Daoy (cell line): ENCODE measurements around the gene B3GNT9. TPM values are rescaled to one million over a fixed set of nuclear protein-coding genes. Genes with fewer than 3 reads are reported as not detected.

Source experiments
- DNase-seq: peaks from one replicate; pipeline ENCODE4 v3.0.0-alpha.2; 2015; ENCODE audit warnings: low read depth
- total RNA-seq: library from RNA; depleted of rRNA; stranded (reverse); fragments of >200 nt; shearing (Covaris generic); gene quantifications from 2 replicates; pipeline ENCODE4 v1.2.3, GENCODE V29; 2014; rRNA removed

Gene B3GNT9
- total RNA-seq, 1 experiment from 2014 or later: 9.8 TPM

DNA sequence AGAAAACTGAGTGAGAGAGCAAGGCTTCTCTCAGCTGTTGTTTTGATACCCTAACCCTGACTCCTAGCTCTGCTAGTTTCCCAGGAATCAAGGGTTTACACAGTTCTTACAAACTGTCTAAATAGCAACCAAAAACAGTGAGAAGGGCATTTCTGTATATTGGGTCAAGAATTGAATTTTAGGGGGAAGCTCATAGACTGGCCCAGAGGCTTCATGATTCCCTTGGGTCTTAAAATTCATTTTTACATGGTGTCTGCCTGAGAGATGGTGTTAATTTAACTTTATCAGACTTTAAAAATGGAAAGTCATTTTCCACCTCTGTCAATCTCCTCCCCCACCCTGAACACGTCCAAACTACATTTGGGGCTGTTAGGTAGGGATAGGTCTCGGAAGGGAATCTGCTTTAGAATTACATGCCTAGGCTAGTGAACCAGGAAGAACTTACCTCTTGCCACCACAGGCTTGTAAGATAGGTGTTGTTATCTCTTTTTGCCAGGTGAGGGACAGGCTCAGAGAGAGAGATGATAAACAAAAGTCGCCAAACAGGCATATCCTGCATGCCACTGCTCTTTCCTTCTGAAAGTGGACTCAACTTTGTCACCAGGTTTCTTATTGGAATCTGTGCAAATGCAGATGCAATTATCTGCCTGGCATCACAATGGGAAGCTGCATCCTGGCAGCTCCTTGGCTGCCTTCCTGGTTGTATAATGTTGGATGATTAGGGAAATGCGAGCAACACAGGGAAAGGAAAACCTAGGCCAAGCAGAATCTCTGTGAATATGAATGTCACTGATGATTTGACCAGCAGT, 38.0 kb downstream of the B3GNT9 start:
- DNase-seq: no peak

DNA sequence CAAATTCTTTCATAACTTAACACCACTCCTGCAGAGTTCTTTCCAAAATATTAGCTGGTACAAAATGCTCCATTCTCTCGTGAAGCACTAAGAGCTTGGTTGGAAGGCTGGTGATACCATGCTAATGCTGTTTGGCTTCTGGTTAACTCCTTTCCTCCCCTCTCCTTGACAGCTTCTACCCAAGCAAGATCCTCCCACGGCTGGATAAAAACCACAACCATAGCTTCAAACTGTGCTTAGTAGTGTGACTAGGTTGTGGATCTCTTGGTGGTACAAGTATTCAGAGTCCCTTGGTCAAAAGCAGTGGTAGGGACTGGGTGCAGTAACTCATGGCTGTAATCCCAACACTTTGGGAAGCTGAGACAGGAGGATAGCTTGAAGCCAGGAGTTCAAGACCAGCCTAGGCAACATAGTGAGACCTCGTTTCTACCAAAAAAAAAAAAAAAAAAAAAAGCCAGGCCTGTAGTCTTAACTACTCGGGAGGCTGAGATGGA, 38.8 kb downstream of the B3GNT9 start:
- no peak for DNase-seq

GRCh38 chr16:67109407-67110135, 41.2 kb downstream of the B3GNT9 start, which contains the start of gene PHAF1:
Gene PHAF1, plus strand, starts transcription at chr16:67109941. Its CDS starts 235 bp downstream, at chr16:67110176.
- DNase-seq: peak; percentile 91

DNA sequence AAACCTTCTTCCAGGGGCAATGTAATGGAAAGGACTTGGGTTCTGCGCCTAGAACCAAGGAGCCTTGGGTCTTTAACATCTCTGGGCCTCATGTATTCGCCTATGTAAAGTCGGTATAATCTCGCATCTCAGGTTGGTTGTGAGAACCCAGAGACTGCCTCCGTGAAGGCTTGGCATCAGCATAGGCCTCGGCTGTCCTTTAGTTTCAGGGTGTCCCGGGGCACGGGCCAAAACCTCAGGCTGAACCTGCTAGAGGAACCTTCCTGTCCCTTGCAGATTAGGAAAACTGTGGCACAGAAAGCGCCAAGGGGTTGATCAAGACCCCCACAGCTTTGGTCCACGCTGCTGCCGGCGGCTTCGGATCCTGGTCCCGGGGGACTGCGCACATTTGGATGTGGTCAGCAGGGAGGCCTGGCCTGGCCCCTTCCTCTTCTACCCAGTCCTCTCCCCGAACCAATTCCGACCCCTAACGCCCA, 41.8 kb downstream of the B3GNT9 start:
- no peak for DNase-seq

- DNase-seq: no peak
Observed at GRCh38 chr16:67108489-67108888, 42.3 kb downstream of the B3GNT9 start.

GRCh38 chr16:67105881-67106280, 44.9 kb downstream of the B3GNT9 start:
- no peak for DNase-seq

DNA sequence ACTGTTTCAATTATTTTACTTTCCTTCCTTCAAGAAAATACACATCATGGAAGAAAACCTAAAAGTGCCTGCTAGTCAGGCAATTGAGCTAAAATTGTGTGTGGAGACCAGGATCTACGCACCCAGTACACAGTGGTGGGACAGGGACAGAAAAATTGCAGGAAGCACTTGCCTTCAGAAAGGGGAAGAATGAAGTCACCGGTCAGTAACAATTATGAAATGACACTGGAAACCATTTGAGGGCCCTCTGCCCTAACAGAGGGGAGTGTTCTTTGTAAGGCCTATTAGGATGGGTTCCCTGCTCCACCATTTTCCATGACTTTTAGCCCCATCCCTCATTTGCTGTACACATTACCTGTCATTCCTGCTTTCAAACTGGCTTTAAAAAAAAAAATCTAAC, 45.6 kb downstream of the B3GNT9 start:
- DNase-seq: no peak

GRCh38 chr16:67104845-67105244, 46.0 kb downstream of the B3GNT9 start:
- no peak for DNase-seq

DNA sequence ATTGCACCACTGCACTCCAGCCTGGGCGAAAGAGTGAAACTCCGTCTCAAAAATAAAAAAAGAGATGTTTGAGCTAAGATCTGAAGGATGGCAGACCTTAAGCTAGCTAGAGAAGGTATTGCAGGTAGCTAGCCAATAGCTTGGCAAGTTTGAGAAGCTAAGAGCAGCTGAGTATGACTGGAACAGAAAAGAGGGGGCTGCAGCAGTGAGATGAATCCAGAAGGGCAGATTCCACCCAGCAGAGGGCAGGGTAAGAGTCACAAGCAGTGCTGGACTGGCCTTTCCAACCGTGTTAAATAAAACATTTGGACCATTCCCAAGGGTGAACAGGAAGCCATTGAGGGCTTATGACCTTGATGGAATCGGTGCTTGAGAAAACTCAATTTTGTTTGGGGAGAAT, 46.7 kb downstream of the B3GNT9 start:
- peak; percentile 37 for DNase-seq

DNA sequence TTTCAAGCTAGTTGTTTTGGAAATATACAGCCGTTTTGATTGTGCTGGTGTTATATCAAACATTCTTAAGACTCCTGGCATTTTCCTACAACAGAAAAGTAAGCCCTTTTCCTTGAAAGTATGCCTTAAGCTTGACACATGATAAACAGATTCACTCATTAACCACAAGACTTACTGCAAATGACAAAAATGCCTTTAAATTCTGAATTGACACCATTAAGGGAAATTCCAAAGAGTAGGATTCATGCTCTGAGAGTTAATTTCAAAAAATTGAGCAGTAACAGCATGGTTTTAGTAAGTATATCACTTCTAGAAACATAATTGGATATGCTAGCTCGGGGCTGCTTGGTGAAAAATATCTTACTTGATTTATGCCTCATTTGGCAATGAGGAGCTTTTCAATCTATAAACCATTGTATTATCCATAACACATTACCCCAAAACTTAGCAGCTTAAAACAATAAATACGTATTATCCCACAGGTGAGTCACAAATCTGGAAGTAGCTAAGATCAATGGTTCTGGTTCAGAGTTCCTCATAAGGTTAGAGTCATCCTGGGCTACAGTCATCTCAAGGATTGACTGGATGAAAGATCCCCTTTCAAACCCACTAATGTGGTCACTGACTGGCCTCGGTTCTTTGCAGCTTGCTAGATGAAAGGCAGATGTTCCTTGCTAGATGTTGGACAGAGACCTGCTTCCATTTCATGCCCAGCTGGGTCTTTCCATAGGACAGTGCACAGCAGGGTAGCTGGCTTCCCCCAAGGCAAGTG, 49.3 kb downstream of the B3GNT9 start:
- no peak for DNase-seq

- no peak for DNase-seq
Observed at GRCh38 chr16:67100569-67101310, 50.1 kb downstream of the B3GNT9 start.

GRCh38 chr16:67098599-67098998, 52.2 kb downstream of the B3GNT9 start:
- no peak for DNase-seq

Other genes starting within 250 kb of the B3GNT9 start
- not detected in 2 replicates for gene CDH16, start 232.1 kb downstream of the B3GNT9 start, total RNA-seq
- 24.3 and 27.7 TPM in 2 replicates for gene RRAD, start 225.5 kb downstream of the B3GNT9 start, total RNA-seq
- 127 and 129 TPM in 2 replicates for gene CIAO2B, start 216.6 kb downstream of the B3GNT9 start, total RNA-seq
- 10.3 and 12.0 TPM in 2 replicates for gene CES2, start 215.5 kb downstream of the B3GNT9 start, total RNA-seq
- gene CES3, start 189.7 kb downstream of the B3GNT9 start, total RNA-seq: 0.29 TPM in 1 of 2 replicates, not detected in the other
- not detected in 2 replicates for gene CES4A, start 162.4 kb downstream of the B3GNT9 start, total RNA-seq
- 94.9 and 115 TPM in 2 replicates for gene CBFB, start 121.8 kb downstream of the B3GNT9 start, total RNA-seq
- 12.5 and 26.3 TPM in 2 replicates for gene PHAF1, start 41.1 kb downstream of the B3GNT9 start, total RNA-seq
- 16.7 and 20.5 TPM in 2 replicates for gene TRADD, start 8.9 kb upstream of the B3GNT9 start, total RNA-seq
- gene FBXL8, start 9.0 kb upstream of the B3GNT9 start, total RNA-seq: 3.8 and 6.2 TPM in 2 replicates
- gene HSF4, start 13.7 kb upstream of the B3GNT9 start, total RNA-seq: 1.2 and 2.8 TPM in 2 replicates
- 9.5 and 14.7 TPM in 2 replicates for gene NOL3, start 19.5 kb upstream of the B3GNT9 start, total RNA-seq
- gene MATCAP1, start 33.0 kb upstream of the B3GNT9 start, total RNA-seq: 4.6 and 7.0 TPM in 2 replicates
- 0.63 and 0.74 TPM in 2 replicates for gene EXOC3L1, start 39.1 kb upstream of the B3GNT9 start, total RNA-seq
- 109 and 111 TPM in 2 replicates for gene E2F4, start 41.2 kb upstream of the B3GNT9 start, total RNA-seq
- 0.97 and 1.8 TPM in 2 replicates for gene ELMO3, start 48.1 kb upstream of the B3GNT9 start, total RNA-seq
- 30.0 and 54.8 TPM in 2 replicates for gene TMEM208, start 76.1 kb upstream of the B3GNT9 start, total RNA-seq
- 22.2 and 25.7 TPM in 2 replicates for gene FHOD1, start 96.5 kb upstream of the B3GNT9 start, total RNA-seq
- 1.7 and 1.8 TPM in 2 replicates for gene SLC9A5, start 98.0 kb upstream of the B3GNT9 start, total RNA-seq
- 31.7 and 45.0 TPM in 2 replicates for gene PLEKHG4, start 128.5 kb upstream of the B3GNT9 start, total RNA-seq
- 0.23 and 0.33 TPM in 2 replicates for gene KCTD19, start 175.7 kb upstream of the B3GNT9 start, total RNA-seq
- 0.36 TPM in 1 of 2 replicates, not detected in the other for gene LRRC36, start 175.8 kb upstream of the B3GNT9 start, total RNA-seq
- gene TPPP3, start 242.5 kb upstream of the B3GNT9 start, total RNA-seq: 0.71 TPM in 1 of 2 replicates, not detected in the other